ENCODE data around the gene MBD5. TPM values are rescaled to one million over a fixed set of nuclear protein-coding genes. Genes with fewer than 3 reads are reported as not detected.

MBD5 gene
- total and polyA plus RNA-seq, 8 donors = 3.2 to 173 (median 26.5) TPM

- Histone ChIP-seq H3K4me1 (peaks cover 0 to 6% (median 0%) of the 10 kb centered on the region in 4 donors), H3K27me3 (no peaks in the 10 kb centered on the region), H3K4me3 (no peak overlapping the region), H3K36me3 (no peaks in the 10 kb centered on the region), H3K27ac (no peak overlapping the region), H3K9me3 (no peaks in the 10 kb centered on the region)
- TF ChIP-seq POLR2A (IDR thresholded peaks at IDR 0.05) (no peak), EP300 (IDR thresholded peaks at IDR 0.05) (no peak), POLR2AphosphoS5 (IDR thresholded peaks at IDR 0.05) (no peak)
- TF ChIP-seq, protein P1, sequence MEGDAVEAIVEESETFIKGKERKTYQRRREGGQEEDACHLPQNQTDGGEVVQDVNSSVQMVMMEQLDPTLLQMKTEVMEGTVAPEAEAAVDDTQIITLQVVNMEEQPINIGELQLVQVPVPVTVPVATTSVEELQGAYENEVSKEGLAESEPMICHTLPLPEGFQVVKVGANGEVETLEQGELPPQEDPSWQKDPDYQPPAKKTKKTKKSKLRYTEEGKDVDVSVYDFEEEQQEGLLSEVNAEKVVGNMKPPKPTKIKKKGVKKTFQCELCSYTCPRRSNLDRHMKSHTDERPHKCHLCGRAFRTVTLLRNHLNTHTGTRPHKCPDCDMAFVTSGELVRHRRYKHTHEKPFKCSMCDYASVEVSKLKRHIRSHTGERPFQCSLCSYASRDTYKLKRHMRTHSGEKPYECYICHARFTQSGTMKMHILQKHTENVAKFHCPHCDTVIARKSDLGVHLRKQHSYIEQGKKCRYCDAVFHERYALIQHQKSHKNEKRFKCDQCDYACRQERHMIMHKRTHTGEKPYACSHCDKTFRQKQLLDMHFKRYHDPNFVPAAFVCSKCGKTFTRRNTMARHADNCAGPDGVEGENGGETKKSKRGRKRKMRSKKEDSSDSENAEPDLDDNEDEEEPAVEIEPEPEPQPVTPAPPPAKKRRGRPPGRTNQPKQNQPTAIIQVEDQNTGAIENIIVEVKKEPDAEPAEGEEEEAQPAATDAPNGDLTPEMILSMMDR (IDR thresholded peaks at IDR 0.05) = no peak
- intact Hi-C loops (cut with DNase I; ENCODE audit: low total_unique reads) = no loop called here
- 72 to 100% (median 84%) methylated on average over 1 of the region's 1 CpG for WGBS, 5 donors
- peak in 1 of 2 donors; percentile 43 for DNase-seq
Measured at GRCh38 chr2:148067801-148068200, 46.9 kb downstream of the MBD5 start.

DNA sequence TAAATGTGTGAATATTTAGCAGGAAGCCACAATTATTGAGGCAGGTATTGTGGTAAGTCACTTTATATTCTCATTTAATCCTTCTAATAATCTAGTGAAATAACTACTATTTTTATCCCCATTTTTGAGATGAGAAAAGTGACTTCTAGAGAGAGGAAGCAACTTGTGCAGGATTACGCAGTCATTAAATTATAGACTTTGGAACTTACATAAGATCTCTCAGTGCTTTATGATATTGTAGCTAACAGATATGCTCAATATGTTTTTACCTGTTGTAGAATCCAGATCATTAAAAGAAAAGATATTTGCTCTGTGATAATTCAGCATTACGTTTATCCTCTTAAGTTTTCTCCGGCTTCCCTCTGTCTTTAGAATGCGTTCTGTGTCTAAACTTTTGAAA, 50.5 kb downstream of the MBD5 start:
- H3K27ac ChIP-seq = no peak overlapping the region
- DNase-seq = no peak
- no peak overlapping the region for H3K4me3 ChIP-seq
- intact Hi-C loops (cut with DNase I; ENCODE audit: low total_unique reads) = no loop called here
- H3K9me3 ChIP-seq = no peaks in the 10 kb centered on the region
- H3K4me1 ChIP-seq = no peaks in the 10 kb centered on the region
- no peaks in the 10 kb centered on the region for H3K27me3 ChIP-seq
- TF ChIP-seq, protein P1 (IDR thresholded peaks at IDR 0.05) = no peak
- TF ChIP-seq EP300 (IDR thresholded peaks at IDR 0.05) (no peak), POLR2AphosphoS5 (IDR thresholded peaks at IDR 0.05) (no peak), POLR2A (IDR thresholded peaks at IDR 0.05) (no peak)
- H3K36me3 ChIP-seq = no peaks in the 10 kb centered on the region
- 93 to 99% (median 96%) methylated on average over 4 of the region's 4 CpGs for WGBS, 5 donors

- TF ChIP-seq EP300 (IDR thresholded peaks at IDR 0.05) (no peak), POLR2A (IDR thresholded peaks at IDR 0.05) (no peak), POLR2AphosphoS5 (IDR thresholded peaks at IDR 0.05) (no peak)
- TF ChIP-seq, protein P1 (IDR thresholded peaks at IDR 0.05) = no peak
- Histone ChIP-seq H3K27ac (no peak overlapping the region), H3K4me1 (no peaks in the 10 kb centered on the region), H3K27me3 (no peaks in the 10 kb centered on the region), H3K4me3 (no peak overlapping the region), H3K36me3 (no peaks in the 10 kb centered on the region), H3K9me3 (peaks cover 0 to 8% (median under 1%) of the 10 kb centered on the region in 4 donors)
- DNase-seq = no peak
- intact Hi-C loops (cut with DNase I; ENCODE audit: low total_unique reads) = no loop called here
Measured at GRCh38 chr2:148096012-148096411, 75.1 kb downstream of the MBD5 start.

- 0 to 17% (median 13%) methylated on average over 1 of the region's 1 CpG for WGBS, 5 donors
- DNase-seq = no peak
- intact Hi-C loops (cut with DNase I; ENCODE audit: low total_unique reads) = no loop called here
- Histone ChIP-seq H3K27me3 (no peaks in the 10 kb centered on the region), H3K9me3 (no peaks in the 10 kb centered on the region), H3K27ac (no peak overlapping the region), H3K4me1 (peaks cover 0 to 11% (median 0%) of the 10 kb centered on the region in 4 donors), H3K4me3 (no peak overlapping the region), H3K36me3 (no peaks in the 10 kb centered on the region)
- no peak for TF ChIP-seq POLR2A (IDR thresholded peaks at IDR 0.05)
- TF ChIP-seq POLR2AphosphoS5 (IDR thresholded peaks at IDR 0.05) = no peak
- TF ChIP-seq, protein P1 (IDR thresholded peaks at IDR 0.05) = no peak
Measured at GRCh38 chr2:148102641-148103040, 81.8 kb downstream of the MBD5 start.

Data from stomach (tissue), 9 donors.